GM23338 (cell line): ENCODE measurements around the gene OLA1. TPM values are rescaled to one million over a fixed set of nuclear protein-coding genes. Genes with fewer than 3 reads are reported as not detected.

Experiments used
- ATAC-seq: fragments of 200-7000 bp; cut with Tn5 transposase; 3 replicates; pipeline ENCODE4 v1.9.1; 2020
- DNase-seq: peaks from one replicate; pipeline ENCODE4 v3.0.0-alpha.2; 2015; ENCODE audit warnings: low spot score
- H2AFZ ChIP-seq: fragments of 200-600 bp; sonication (generic); 2 replicates; pipeline ENCODE4 v1.8.0; 2016; ENCODE audit warnings: antibody characterized with exemption, mild to moderate bottlenecking, moderate library complexity
- H3F3A ChIP-seq: fragments of 200-600 bp; sonication (generic); replicated peaks from 2 replicates; pipeline ENCODE4 v1.8.0; 2017; ENCODE audit warnings: antibody characterized with exemption, mixed run types, low read depth
- H3K27ac ChIP-seq: fragments of 200-600 bp; sonication (generic); 2 replicates; pipeline ENCODE4 v1.6.1; 2016; ENCODE audit warnings: low read depth
- H3K27me3 ChIP-seq: fragments of 200-600 bp; sonication (generic); 2 replicates; pipeline ENCODE4 v1.8.0; 2016; ENCODE audit warnings: mild to moderate bottlenecking, mixed run types, moderate library complexity; ENCODE audit not compliant: insufficient read depth
- H3K36me3 ChIP-seq: fragments of 200-600 bp; sonication (generic); 2 replicates; pipeline ENCODE4 v1.8.0; 2016; ENCODE audit warnings: mild to moderate bottlenecking; ENCODE audit not compliant: insufficient read depth
- H3K4me1 ChIP-seq: fragments of 200-600 bp; sonication (generic); 2 replicates; pipeline ENCODE4 v1.8.0; 2016; ENCODE audit warnings: mild to moderate bottlenecking, moderate library complexity; ENCODE audit not compliant: insufficient read depth
- H3K4me2 ChIP-seq: fragments of 200-600 bp; sonication (generic); 2 replicates; pipeline ENCODE4 v1.7.1; 2017; ENCODE audit warnings: mixed run types
- H3K4me3 ChIP-seq: fragments of 200-600 bp; sonication (generic); 2 replicates; pipeline ENCODE4 v1.6.1; 2016; ENCODE audit warnings: mixed run types
- H3K79me2 ChIP-seq: fragments of 200-600 bp; sonication (generic); replicated peaks from 2 replicates; pipeline ENCODE4 v1.8.0; 2017; ENCODE audit warnings: mild to moderate bottlenecking; ENCODE audit not compliant: insufficient read depth
- H3K9me2 ChIP-seq: fragments of 200-600 bp; sonication (generic); 2 replicates; pipeline ENCODE4 v1.8.0; 2017; ENCODE audit not compliant: insufficient read depth
- H4K20me1 ChIP-seq: fragments of 200-600 bp; sonication (generic); replicated peaks from 2 replicates; pipeline ENCODE4 v1.8.0; 2017; ENCODE audit warnings: mild to moderate bottlenecking; ENCODE audit not compliant: insufficient read depth
- H3K27ac Mint-ChIP-seq: 2 replicates; pipeline ENCODE4 v1.8.0; 2020; ENCODE audit warnings: inconsistent platforms, mild to moderate bottlenecking, moderate library complexity, mixed read lengths
- H3K27me3 Mint-ChIP-seq: 3 replicates; pipeline ENCODE4 v1.8.0; 2022; ENCODE audit warnings: low read depth, mild to moderate bottlenecking, moderate library complexity, mixed read lengths, inconsistent platforms; ENCODE audit not compliant: insufficient read depth, poor library complexity
- H3K36me3 Mint-ChIP-seq: 3 replicates; pipeline ENCODE4 v1.8.0; 2021; ENCODE audit warnings: low read depth, mild to moderate bottlenecking, inconsistent platforms, moderate library complexity, mixed read lengths
- H3K4me1 Mint-ChIP-seq: 3 replicates; pipeline ENCODE4 v1.8.0; 2020; ENCODE audit warnings: mild to moderate bottlenecking, inconsistent platforms, mixed read lengths
- H3K4me3 Mint-ChIP-seq: 3 replicates; pipeline ENCODE4 v1.8.0; 2021; ENCODE audit warnings: moderate library complexity, mild to moderate bottlenecking, inconsistent platforms, mixed read lengths
- H3K9me3 Mint-ChIP-seq: 3 replicates; pipeline ENCODE4 v1.8.0; 2020; ENCODE audit warnings: moderate library complexity, mild to moderate bottlenecking, inconsistent platforms, mixed read lengths
- CREB1 ChIP-seq: fragments of 250-450 bp; sonication (Bioruptor Pico); IDR thresholded peaks from 2 replicates; pipeline ENCODE4 v1.5.0; 2020; ENCODE audit warnings: low read depth, mild to moderate bottlenecking, moderate library complexity
- CTCF ChIP-seq, 2 experiments: fragments of 200-600 bp in 1 of 2; sonication (generic) in 1 of 2; conservative IDR thresholded peaks; 2 replicates each; pipeline versions ENCODE4 v1.5.1 to v1.6.1; 2016 to 2017; ENCODE audit warnings: antibody characterized with exemption in 2 of 2, low read depth in 2 of 2, mild to moderate bottlenecking in 2 of 2, moderate library complexity in 1 of 2
- ETS1 ChIP-seq: IDR thresholded peaks from 2 replicates; pipeline ENCODE4 v1.6.1; 2016; ENCODE audit warnings: antibody characterized with exemption
- EZH2 ChIP-seq: fragments of 200-600 bp; sonication (generic); IDR thresholded peaks from one replicate; pipeline ENCODE4 v1.8.0; 2017; ENCODE audit warnings: antibody characterized with exemption, mild to moderate bottlenecking, low read depth; ENCODE audit not compliant: unreplicated experiment
- EZH2phosphoT487 ChIP-seq: fragments of 200-600 bp; sonication (generic); IDR thresholded peaks from one replicate; pipeline ENCODE4 v1.8.1; 2018; ENCODE audit warnings: antibody characterized with exemption; ENCODE audit not compliant: unreplicated experiment
- JUNB ChIP-seq: IDR thresholded peaks from one replicate; pipeline ENCODE4 v1.6.1; 2016; ENCODE audit warnings: antibody characterized with exemption; ENCODE audit not compliant: unreplicated experiment
- NANOG ChIP-seq: IDR thresholded peaks from 2 replicates; pipeline ENCODE4 v1.6.1; 2016; ENCODE audit warnings: antibody characterized with exemption, borderline replicate concordance
- REST ChIP-seq: IDR thresholded peaks from one replicate; pipeline ENCODE4 v1.6.1; 2018; ENCODE audit warnings: antibody characterized with exemption; ENCODE audit not compliant: unreplicated experiment
- STAT1 ChIP-seq: IDR thresholded peaks from one replicate; pipeline ENCODE4 v1.6.1; 2016; ENCODE audit warnings: antibody characterized with exemption; ENCODE audit not compliant: unreplicated experiment
- ZNF114 ChIP-seq: fragments of 250-450 bp; sonication (Bioruptor Pico); IDR thresholded peaks from 2 replicates; pipeline ENCODE4 v1.5.0; 2020; ENCODE audit warnings: mild to moderate bottlenecking, moderate library complexity
- ZNF331 ChIP-seq: fragments of 250-450 bp; sonication (Bioruptor Pico); IDR thresholded peaks from 2 replicates; pipeline ENCODE4 v1.5.0; 2020; ENCODE audit warnings: low read depth, mild to moderate bottlenecking, moderate library complexity
- ZNF462 ChIP-seq: fragments of 250-450 bp; sonication (Bioruptor Pico); IDR thresholded peaks from 2 replicates; pipeline ENCODE4 v1.5.0; 2020; ENCODE audit warnings: mild to moderate bottlenecking, moderate library complexity
- polyA plus RNA-seq: library from polyadenylated mRNA; unstranded; fragments of >200 nt; fragmentation: Nextera tagmentation; extraction: Ambion mirVana; gene quantifications from 2 replicates; pipeline ENCODE4 v1.2.1, GENCODE V29; 2016
- total RNA-seq: library from RNA; depleted of rRNA; stranded (reverse); fragments of >200 nt; shearing (Covaris generic); gene quantifications from 2 replicates; pipeline ENCODE4 v1.2.3, GENCODE V29; 2014

The OLA1 gene
- total and polyA plus RNA-seq, 2 experiments from 2014 or later: 104 to 242 TPM

GRCh38 chr2:174063492-174064092, 184.7 kb downstream of the OLA1 start (continued):
- TF ChIP-seq ZNF462 (CRISPR knock-in tag): no peak

DNA sequence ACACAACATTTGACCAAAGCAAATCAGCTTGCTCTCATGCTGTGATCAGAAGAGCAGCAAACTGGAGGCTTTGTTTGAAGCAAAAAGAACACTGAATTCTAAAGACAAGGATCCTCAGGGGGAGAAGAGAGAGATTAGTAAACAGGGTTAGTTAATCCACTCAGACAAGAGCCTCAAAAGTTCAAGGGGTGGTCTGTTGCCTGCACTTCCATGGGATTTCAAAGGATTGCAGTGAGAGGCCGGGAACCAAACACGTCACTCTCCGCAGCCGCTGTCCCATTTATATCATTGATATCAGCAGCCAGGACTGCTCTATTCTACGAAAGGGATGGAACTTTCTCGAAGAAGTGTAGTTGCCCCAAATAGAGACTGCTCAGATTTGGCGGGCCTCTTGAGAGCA, 185.4 kb downstream of the OLA1 start:
- Histone ChIP-seq H2AFZ (peak overlapping the region; percentile 39; the same call in 1 of the 2 replicates), H3K4me1 (peaks cover 19% of the 10 kb centered on the region), H3K79me2 (no peaks in the 10 kb centered on the region), H3F3A (no peaks in the 10 kb centered on the region), H3K9me2 (no peaks in the 10 kb centered on the region), H3K4me2 (no peak overlapping the region), H3K4me3 (no peak overlapping the region), H3K36me3 (no peaks in the 10 kb centered on the region), H3K27me3 (no peaks in the 10 kb centered on the region), H3K27ac (no peak overlapping the region), H4K20me1 (no peaks in the 10 kb centered on the region)
- Mint-ChIP-seq H3K27me3 (peaks cover 10% of the 10 kb centered on the region), H3K4me1 (peaks cover 17% of the 10 kb centered on the region), H3K9me3 (peaks cover 15% of the 10 kb centered on the region), H3K36me3 (peaks cover 13% of the 10 kb centered on the region), H3K27ac (no peak overlapping the region), H3K4me3 (no peak overlapping the region)
- no peak for DNase-seq
- peak; percentile 66 for ATAC-seq
- TF ChIP-seq EZH2 (no peak), CTCF (conservative IDR thresholded peaks at IDR 0.05; ENCODE audit: low read depth in 2 of 2) (no peak), NANOG (no peak), JUNB (no peak), REST (no peak), STAT1 (no peak), ZNF331 (CRISPR knock-in tag) (no peak), CREB1 (no peak), ZNF114 (CRISPR knock-in tag) (no peak), EZH2phosphoT487 (no peak), ETS1 (no peak)
